ENCODE data around the gene SHROOM3.

DNA sequence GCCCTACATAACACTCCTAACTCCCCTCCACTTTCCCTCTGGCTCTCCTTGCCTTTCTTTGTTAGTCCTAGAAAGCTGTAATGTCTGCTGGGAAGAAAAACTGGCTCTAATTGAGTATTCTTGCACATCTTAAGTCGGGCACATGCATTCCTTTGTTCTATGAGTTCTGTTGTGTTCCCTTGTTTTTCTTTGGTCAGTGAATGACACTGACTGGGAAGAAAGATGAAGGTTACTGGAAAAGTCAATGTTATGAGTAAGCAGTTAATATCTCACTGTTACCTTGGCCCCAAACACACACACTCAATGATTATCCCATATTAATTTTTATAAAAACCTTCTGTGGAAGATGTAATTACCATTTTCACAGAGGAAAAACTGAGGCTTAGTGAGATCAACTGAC is 247.0 kb downstream of the SHROOM3 start:
- no peak for TF ChIP-seq EP300 (IDR thresholded peaks at IDR 0.05)
- no peak for TF ChIP-seq POLR2AphosphoS5 (IDR thresholded peaks at IDR 0.05)
